ENCODE measurements around the gene NUAK1. TPM values are rescaled to one million over a fixed set of nuclear protein-coding genes. Genes with fewer than 3 reads are reported as not detected.
"Not testable (repeated sequence)": the region's sequence is repeated elsewhere in the genome, so short reads cannot be mapped to it uniquely, and the experiment has no call there.

The NUAK1 gene
- total RNA-seq, 1 donor from 2014 or later = 68.8 TPM

DNA sequence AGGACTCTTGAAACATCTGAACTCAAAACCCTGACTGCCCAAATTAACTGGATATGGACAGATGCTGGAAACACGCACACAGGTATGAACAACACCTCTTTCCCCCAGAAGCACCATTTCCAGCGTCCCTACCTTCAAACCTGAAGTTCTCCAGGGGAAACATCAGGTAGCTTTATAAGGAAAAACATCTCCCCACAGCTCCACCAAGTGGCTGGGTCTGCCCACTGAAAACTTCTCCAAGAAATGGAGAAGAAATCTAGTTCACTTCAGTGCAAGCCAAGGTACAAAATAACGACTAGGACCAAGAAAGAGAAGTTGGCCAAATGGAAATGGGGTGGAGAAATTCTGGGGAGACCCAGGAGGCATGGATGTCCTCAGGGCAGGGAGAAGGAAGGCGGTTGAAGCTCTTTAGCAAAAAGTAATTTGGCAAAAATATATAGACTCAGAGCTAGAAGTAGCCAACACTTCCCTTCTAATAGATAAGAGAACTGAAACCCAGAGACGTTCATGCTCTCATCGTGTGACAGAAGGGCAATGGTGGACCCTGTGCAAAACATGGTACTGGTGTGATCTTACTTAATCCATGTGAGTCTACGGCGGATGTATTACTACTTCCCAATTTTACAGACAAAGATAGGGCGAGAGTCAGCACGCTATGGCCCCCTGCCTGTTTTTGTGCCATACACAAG, 10.5 kb upstream of the NUAK1 start:
- no peak for DNase-seq (ENCODE audit: extremely low read depth, low read depth, low spot score)

DNA sequence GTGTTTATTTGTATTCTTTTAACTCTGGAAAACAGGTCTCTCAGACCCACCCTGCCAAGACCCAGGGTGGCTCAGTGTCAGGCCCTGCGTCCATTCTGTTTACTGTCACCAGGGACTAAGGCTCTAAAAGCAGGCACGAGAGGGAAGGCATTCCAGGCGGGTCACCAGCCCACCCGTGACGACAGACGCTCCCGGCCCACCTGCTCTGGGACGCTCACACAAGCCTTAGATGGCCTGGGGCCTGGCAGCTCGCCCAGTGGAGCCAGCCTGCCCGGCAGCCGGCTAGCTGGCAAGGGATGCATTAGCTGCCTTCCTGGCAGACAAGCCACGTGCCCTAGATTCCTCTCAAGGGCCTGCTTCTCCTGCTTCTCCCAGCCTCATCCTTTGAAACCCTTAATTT, 9.2 kb upstream of the NUAK1 start:
- DNase-seq (ENCODE audit: extremely low read depth, low read depth, low spot score) = no peak

DNA sequence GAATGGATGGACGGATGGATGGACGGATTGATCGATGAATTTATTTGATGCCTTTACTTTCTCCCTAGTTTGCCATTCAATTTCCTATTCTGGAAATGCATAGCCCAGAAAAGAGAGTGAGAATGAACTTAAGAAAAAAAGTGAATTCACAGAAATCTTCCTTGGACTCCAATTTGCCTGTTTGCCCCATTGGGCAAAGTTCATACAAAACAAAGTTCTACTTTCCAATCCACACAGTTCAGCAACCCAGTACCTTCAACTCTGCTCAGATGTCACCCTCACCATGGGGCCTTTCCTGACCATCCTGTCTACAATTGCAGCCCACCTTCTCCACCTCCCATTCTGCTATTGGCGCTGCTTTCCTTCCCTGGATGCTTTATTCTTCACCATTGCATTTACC, 8.2 kb upstream of the NUAK1 start:
- DNase-seq (ENCODE audit: extremely low read depth, low read depth, low spot score) = no peak

DNA sequence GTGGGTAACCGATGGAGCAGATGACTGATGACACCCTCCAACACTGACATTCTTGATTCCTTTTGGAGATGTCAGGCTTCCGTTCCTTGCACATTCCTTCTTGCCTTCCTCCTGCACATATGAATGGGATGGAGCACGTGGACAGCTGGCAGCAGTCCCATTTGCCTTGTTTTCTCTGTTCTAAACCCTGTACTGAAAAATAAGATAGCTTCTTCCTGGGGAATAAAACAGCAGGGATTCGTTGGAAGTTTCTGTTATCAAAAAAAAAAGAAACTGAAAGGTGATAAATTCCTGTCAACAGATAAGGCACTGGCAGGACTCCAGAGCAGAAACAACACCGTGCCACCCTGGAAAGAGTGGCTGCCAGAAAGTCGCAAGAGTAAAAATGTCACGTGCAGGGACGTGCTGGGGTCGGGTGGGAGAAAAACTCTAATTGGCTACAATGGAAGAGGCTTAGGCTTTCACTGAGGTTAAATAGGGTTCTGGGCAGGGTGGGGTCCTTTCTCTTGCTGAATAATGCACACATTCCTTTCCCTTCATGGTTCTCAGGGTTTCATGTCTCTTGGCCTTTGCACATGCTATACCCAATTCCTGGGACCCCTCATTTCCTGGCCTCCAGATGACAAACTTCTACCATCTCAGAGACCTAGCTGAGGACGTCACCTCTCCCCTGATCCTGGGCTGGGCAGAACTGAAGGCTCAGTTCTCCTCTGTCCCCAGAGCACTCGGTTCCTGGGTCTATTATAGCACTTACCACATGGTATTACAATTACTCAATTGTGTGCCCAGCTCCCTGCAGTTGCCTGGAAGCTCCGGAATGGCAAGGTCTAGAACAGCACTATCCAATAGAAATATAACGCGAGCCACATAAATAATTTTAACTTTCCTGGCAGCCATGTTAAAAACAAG, 7.0 kb upstream of the NUAK1 start:
- no peak for DNase-seq (ENCODE audit: extremely low read depth, low read depth, low spot score)

DNA sequence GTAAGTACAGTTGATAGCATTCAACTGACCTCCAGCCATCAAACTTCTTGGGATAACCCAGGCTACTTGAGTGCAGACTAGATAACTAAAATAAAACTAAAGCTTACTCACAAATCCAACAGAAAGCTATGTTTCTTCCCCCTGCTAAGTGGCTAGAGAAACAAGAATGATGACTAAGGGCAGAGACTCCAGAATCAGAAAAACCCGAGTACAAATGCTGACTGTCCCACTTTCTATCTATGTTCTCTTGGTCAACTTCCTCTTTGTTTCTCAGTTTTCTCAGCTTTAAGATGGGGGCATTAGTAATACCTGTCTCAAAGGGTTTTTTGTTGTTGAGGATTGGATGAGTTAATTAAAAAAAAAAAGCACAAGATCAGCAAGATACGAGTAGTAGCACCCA, 6.1 kb upstream of the NUAK1 start:
- DNase-seq (ENCODE audit: extremely low read depth, low read depth, low spot score) = no peak

DNA sequence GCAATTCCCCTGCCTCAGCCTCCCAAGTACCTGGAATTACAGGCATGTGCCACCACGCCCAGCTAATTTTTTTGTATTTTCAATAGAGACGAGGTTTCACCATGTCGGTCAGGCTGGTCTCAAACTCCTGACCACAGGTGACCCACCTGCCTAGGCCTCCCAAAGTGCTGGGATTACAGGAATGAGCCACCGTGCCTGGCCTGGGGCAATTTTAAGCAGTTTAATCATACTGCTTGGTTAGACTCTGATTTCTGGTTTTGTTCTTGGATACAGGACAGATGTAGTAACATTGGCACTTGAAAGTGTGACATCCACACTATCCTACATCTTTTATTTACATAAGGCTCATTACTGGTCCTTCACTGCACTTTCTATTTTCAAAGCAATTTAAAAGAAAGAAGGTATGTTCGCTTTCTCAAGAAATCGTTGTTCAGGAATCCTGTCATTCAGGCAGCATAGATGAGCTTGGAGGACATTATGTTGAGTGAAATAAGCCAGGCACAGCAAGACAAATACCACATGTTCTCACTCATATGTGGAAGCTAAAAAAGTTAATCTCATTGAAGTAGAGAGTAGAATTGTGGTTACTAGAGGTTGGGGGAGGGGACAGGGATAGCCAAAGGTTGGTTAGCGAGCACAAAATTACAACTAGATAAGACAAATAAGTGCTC, 4.0 kb upstream of the NUAK1 start:
- no peak for DNase-seq (ENCODE audit: extremely low read depth, low read depth, low spot score)

DNA sequence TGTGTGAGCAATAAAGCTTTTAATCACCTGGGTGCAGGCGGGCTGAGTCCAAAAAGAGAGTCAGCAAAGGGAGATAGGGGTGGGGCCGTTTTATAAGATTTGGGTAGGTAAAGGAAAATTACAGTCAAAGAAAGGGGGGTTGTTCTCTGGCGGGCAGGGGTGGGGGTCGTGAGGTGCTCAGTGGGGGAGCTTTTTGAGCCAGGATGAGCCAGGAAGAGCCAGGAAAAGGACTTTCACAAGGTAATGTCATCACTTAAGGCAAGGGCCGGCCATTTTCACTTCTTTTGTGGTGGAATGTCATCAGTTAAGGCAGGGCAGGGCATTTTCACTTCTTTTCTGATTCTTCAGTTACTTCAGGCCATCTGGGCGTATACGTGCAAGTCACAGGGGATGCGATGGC, 3.2 kb upstream of the NUAK1 start:
- DNase-seq (ENCODE audit: extremely low read depth, low read depth, low spot score) = not testable (repeated sequence)

DNA sequence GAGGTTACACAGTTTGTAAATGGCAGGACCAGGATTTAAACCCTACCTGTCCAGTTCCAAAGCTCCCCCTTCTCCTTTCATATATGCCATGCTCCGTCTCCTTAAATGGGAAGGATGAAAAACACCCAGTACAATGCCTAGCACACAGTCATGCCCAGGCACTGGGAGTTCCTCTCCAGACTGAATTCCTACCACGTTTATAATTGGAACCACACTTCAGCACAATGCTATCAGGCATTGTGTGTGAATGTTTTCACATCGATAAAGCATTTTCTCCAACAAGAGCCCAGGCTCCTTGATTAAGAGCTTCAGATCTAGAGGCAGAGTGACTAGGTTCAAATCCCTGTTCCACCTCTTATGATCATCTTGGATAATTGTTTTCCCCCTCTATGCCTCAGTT, 2.7 kb upstream of the NUAK1 start:
- DNase-seq (ENCODE audit: extremely low read depth, low read depth, low spot score) = no peak

DNA sequence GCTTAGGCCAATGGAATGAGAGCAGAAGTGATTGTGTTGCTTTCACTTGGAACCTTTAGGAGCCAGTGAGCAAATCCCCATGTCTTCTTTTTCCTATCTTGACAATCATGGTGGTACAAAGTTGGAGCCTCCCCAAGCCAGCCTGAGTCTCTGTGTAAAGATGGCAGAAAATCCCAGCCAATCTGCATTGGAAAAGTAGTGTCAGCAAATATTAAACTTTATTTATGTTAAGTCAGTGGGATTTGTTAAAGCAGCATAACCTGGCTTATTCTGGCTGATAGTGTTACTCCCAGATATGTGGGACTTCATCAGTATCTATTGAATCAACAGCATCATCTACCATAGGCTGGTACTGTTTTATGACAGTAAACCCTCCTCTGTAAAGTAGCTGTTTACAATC, 2.2 kb upstream of the NUAK1 start:
- no peak for DNase-seq (ENCODE audit: extremely low read depth, low read depth, low spot score)

DNA sequence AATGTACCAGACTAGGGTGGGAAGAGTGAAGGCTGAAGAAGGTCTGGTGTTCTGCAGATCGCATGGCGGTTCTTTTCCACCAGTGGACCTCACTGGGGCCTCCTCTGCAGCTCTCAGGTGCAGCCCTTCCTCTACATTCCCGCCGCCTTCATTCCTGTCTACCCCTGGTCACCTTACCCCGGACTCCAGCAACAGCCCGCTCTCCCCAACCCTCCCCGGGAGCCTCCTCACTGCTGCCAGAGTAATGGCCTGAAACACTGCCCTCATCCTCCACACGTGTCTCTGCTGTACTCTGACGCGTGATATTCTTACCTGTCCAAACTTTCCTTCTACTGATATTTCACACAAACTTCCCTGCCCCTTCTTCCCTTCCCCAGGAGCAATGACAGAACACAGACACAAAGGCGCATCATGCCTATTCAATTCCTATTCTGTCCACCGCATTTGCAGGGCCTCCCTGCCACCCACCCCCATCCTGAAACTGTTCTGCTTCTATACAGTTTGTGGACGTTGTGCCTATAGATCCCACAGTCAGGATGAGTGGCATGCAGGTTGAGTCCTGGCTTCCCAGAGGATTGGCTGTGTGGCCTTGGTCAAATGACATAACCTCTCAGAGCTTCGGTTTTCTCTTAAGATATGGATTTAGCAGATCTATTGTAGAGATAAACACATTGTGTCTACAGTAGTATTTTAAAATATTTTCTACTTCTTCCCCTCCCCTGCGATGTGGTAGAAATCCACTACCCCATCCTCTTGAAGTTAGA, 1.7 kb upstream of the NUAK1 start:
- no peak for DNase-seq (ENCODE audit: extremely low read depth, low read depth, low spot score)

DNA sequence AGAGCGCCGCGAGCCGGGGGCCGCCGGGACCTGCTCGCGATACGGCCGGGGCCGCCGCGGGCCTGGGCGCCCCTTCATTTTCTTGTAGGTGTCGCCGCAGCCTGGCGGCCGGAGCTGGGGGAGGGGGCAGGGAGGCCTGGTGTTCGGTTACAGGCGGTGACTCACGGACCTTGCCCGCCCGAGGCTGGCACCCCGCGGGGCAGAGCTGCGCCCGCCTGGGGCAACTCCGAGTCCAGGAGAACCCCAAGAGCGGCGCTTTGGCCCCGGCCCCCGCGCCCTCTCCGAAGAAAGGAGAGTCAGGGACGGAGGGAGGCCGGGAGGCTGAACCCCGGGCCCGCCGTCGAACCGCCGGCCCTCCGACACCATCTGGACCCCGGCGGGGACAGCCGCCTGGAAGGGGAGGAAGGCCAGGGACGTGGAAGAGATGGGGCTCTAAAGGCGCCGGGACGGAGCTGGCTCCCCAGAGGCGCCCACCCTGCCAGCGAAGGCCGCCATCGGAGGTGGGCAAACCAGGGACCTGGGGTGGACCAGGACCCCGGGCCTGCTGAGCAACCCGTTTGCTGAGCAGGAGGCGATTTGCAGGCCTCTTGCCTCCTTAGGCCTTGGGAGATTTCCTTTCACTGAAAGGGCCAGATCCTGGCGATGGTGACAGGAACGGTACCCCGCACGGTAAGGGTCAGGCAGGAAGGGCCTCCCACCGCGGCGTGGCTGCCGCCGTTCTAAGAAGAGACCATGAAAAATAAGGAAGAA, 843 bp upstream of the NUAK1 start:
- DNase-seq (ENCODE audit: extremely low read depth, low read depth, low spot score) = no peak

DNA sequence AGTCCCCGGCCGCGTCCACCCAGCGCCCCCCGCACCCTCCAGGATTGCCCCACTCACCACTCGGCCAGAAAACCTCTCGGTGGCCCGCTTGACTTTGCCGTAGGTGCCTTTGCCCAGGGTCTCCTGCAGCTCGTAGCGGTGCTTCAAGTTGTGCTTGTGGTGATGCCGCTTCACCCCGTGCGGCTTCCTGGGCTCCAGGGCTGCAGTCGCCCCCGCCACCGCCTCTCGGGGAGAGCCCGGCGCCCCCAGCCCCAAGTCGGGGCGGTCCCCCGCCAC, 459 bp downstream of the NUAK1 start:
- DNase-seq (ENCODE audit: extremely low read depth, low read depth, low spot score) = no peak

DNA sequence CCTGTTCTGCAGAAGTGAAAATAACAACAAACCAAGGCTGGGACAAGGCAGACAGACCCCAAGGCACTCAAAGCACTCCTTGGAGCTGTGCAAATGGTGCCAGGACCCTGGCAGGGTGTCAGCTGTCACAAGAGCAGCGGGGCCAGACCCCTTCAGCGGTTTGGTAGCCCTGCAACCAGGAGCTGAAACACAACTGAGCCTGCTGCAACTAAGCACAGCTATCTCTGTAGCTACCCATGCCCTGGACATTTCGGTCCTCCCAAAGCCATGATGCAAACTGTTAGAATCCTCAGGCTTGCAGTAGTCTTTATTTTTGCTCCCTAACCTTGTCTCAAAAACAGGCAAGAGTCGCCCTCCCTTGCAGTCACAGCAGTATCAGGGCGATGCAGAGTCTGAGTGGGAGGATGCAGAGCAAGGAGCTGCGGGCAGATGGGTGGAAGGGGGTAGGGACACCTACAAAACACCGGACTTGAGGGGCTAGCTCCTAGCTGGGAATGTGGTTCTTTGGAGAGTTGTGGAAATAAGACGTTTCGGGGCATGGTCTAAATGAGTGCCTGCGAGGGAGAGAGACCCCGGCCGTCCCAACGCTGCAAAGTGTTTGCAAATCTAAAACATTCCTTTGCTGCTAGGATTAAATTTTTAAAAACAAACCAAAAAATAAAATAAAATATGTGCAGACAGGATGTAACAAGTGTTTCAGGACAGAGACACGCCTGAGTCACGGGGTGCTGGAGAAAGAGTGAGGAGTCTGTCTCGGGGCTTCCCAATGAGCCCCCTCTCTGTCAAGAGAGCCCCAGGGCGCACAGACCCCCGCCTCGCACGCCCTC, 1.0 kb downstream of the NUAK1 start:
- no peak for DNase-seq (ENCODE audit: extremely low read depth, low read depth, low spot score)

DNA sequence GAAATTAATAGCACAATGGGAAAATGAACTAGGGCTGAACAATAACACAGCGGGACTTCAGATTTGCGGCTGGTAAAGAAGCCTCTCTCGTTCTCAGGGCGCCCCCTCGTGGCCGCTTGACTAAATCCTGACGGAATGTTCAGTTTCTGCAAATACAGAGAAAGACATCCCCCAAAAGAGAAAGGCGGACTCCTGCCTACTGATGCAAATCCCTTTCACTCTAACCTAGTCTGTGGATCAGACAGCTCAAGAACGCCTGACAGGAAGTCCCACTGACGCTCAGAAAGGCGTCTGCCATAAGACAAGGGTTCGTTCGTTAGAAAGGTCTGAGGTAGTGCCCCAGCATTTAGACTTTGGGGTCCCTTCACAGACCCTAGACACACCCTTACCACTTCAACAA, 2.5 kb downstream of the NUAK1 start:
- peak; percentile 68 for DNase-seq (ENCODE audit: extremely low read depth, low read depth, low spot score)

DNA sequence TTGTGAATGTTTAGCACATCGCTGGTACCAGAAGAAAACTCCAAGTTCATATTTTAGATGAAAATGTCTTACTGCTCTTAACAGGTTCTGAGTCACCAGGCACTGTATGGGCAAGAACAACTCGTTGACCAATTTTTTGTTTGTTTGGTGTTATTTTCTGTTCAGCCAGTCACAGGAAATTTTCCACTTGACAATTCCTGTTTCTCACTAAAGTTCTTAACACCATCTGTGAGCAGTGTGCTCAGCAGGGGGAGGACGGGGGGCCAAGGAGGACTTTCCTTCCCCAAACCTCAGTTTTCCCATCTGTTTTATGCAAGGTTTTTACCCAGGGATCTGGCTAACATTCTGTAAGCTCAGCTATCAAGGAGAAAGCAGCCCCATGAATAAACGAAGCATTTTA, 3.0 kb downstream of the NUAK1 start:
- peak; percentile 48 for DNase-seq (ENCODE audit: extremely low read depth, low read depth, low spot score)

DNA sequence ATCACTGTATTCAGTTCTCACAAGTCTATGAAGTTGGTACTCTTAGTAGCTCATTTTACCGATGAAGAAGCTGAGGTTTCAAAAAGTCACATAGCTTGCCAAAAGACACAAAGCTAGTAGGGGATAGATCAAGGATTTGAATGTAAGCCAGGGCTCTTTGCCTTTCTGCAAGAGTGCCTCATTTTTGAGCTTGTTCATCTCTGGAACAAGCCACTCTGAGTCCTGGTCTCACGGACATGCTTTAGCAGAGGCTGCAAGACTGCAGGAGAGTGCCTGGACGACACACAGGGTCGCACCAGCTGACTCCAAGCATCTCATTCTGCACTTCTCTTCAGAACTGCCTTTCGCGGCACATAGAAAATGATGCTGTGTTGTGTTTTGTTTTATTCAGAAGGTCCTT, 3.7 kb downstream of the NUAK1 start:
- no peak for DNase-seq (ENCODE audit: extremely low read depth, low read depth, low spot score)

DNA sequence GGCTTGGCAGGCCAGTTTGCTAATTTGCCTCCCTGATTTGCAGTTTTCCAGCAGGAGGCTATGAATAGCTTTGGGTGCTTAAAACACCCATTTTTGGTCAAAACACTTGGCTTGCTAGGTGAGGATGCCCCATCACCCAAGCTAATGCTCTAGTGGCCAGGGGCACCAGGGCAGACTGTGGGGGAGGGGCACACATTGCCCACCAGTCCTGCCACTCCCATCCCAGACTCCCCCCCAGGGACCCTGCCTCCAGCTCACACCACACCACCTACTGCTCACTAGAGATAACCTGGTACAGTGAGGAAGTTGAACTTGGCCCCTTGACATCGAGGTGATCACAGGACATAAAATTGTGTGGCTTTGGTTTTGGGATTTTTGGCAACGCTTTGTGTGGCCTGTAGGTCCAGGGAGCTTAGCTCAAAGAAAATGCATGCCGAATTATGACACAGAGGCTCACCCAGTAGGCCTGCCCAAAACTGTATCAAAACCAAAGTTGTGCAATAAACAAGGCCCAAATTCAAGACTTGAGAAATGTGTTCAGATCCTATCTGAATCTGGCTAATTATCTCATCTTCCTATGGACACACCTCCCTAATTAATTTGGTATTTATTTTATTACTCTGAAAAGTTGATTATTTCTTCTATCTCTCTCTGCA, 4.3 kb downstream of the NUAK1 start:
- DNase-seq (ENCODE audit: extremely low read depth, low read depth, low spot score) = no peak

DNA sequence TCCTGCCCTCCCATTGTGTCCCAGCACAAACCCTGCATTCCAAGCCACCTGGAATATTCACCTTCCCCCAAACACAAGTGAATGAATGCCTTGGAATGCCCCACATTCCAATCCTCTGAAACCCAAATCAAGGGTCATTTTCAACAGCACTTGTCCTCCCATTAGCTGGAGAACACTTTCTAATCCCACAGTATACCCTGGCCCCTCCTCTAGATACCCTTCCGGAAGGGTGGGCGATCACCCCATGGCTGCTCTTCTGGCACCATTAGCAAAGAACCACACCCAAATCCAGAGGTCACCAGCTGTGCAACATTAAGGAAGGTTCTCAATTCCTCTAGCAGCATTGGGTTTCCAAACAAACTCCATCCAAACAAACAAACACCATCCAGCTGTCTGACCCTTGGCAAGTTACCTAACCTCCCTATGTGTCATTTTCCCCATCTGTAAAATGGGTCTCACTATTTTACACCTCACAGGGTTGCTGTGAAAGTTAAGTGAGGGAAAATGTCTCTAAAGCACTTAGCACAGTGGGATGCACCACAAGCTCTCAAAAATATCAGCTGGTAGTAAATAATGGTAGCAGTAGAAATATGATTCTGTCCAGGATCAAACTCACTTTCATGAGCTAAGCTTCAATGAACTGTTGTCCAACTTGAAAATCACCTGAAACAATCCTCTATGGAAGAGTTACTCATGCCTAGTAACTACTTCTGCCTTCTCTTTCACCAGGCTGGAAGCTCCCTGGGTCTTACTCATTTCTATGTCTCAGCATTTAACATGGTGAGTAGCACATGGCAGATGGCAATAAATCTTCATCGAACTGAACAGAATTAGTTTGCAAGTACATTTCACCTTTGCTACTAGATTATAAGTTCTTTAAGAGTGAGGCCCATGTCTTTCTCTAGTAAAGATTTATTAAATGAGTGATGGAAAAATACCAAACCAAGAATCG, 5.3 kb downstream of the NUAK1 start:
- DNase-seq (ENCODE audit: extremely low read depth, low read depth, low spot score) = no peak
